Stimulated activated CD8-positive, alpha-beta memory T cell treated with anti-CD3 and anti-CD28 coated beads, Interleukin-4, amount 100 ng/mL, for 4 hours (primary cell): ENCODE results near the gene DPF3.

ENCODE experiments used
- DNase-seq, 2 donors: peaks; one replicate each; pipeline ENCODE4 v3.0.0-alpha.2; 2020; ENCODE audit warnings: low read depth in 2 of 2, low spot score in 1 of 2

DPF3 gene

DNA sequence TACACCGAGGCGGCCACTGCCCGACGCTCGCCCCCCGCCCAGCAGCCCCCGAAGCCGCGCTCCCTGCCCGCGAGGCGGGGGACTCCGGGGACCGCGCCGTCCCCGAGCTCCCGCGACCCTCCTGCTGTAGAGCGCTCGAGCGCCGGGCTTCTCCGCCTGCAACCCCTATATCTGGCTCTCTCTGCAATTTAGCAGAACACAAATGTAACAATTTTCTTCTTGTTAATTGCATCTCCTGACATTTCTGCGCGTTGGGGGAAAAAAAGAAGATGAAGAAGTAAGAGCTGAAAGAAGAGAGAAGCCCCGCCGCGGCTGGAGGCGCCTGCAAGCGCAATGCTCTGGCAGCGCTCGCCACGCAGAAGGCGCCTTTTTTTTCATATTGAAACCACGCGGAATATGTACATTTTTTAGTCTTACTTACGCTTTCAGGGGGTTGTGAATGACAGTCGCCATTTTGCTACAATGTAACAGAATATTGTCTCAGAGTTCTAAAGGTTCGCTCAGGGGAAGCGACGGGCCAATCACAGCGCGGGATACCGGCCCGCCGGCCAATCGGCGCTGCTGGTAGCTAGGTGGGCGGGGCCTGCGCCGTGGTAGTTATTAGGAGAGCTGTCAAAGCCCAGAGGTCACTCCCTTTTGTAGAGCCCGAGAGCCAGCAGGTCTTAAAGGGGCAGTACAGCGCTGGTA lies at the start of gene DPF3:
DPF3 (minus strand) TSS at position 466 of the 687 bp plus-strand sequence; CDS start at position 453, 13 bp downstream.
- DNase-seq = peak; percentile 76 to 87

DNA sequence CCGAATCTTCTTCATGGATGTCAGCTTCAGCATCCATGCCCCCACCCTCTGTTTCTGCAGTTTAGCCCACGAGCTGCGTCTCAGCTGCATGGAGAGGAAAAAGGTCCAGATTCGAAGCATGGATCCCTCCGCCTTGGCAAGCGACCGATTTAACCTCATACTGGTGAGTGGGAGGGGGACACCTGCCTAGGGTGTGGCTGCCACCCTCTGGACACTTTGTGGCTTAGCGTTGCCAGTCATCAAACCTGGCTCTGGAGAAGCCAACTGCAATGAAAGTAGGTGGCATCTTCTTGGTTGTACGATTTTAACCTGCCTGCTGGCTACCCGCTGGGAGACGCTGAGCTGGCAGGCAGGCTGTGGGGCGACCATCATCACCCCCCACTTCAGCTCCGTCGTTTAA lies 49.0 kb upstream of the DPF3 start:
- DNase-seq = no peak

DNA sequence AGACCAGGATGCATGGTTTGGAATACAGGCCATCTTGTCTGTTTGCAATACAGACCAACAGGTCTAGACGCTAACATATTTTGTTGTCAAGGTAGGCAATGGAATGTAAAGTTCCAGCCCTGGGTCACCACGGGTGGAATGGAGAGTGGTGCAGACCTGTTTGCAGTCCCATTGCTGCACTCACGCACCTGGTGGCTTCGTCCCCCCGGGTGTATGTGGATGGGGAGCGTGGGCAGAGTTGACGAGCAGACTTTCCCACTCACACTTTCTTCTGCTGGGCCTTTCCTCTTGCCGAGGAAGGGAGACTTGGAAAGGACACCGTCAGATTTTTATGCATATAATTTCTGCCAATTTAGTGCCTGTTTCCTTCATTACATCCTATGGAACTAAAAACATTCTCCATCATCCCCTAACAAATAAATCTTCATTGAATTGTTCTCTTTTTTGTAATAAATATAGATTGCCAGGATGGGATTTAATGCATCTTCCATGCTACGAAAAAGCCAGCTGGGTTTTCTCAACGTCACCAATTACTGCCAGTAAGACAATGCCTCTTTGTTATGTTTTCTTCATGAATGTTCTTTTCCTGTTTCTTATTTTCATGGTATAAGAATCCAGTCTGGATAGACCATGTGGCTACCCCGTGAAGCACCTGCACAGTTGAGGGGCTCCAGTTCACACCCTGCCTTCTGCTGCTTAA lies 47.5 kb upstream of the DPF3 start:
- no peak for DNase-seq

DNA sequence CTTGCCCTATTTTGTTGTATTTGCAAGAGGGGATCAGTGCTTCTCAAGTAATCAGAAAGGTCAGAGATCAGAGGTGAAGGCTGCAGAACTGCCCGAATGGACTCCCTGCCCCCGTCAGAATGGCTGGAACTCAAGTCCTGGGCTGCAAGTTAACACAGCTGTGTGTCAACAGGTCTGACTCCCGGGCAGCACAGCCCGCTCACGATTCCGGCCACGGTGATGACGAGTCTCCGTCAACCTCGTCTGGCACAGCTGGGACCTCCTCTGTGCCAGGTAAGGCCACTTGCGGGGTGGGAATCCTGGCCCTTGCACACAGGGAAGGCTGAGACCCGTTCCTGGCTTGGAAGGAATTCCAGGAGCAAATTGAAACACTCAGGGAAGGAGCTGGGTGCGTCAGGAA lies 45.7 kb upstream of the DPF3 start:
- no peak for DNase-seq

DNA sequence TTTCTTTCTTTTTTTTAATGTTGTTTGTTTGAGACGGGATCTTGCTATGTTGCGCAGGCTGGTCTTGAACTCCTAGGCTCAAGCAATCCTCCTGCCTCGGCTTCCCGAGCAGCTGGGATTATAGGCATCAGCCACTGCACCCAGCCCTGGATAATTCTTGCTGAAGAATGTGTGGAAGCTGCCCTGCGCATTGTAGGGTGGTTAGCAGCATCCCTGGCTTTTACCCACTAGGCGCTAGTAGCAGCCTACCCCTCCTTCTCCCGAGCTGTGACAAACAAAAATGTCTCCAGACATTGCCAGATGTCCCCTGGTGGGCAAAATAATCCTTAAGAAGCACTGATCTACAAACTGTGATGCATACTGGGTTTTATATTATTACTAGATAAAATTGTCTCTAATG lies 39.0 kb upstream of the DPF3 start:
- DNase-seq = no peak

DNA sequence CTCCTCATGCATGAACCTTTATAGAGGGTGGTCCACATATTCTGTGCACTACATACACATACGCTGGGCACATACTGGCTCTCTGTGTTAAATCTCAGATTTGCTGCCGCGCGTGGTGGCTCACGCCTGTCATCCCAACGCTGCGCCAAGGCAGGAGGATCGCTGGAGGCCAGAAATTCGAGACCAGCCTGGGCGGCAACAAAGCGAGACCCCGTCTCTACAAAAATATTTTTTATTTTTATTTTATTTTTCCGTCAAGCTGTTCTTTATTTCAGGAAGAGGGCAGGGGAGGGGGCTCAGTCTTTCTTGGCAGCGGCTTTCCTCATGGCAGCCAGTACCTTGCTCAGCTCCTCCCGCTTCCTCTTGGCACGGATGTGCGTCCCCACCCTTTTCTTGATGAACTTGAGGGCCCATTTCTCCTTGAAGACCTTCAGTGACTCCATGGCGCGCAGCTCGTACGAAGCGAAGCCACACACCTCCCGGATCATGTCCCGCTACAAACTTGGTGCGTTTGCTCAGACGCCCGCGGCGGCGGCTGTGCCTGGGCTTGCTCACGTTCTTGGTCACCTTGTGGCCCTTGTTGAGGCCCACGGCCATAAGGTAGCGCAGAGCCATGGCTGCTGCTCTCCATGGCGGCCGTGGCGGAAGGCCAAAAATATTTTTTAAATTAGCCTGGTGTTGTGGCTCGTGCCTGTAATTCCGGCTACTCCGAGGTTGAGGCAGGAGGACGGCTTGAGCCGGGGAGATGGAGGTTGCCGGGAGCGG lies 35.6 kb upstream of the DPF3 start:
- no peak for DNase-seq

DNA sequence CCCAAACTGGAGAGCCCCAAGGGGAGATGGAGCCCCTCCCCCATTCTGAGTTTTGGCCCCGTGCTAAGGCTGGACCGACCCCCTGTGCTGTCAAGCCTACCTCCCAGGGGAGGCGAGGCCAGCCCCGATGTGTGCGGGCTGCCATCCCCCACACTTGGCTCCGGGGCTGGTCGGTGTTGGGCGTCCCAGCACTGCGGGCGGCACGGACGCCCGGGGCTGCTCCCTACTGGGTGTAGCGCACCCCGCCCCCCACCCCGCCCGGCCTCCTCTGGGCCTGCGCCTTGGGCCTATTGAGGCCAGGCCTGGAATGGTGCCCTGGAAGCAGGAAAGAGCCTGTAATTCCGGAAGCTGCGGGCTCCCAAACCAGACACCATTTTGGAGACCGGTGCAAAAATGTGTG lies 35.0 kb upstream of the DPF3 start:
- no peak for DNase-seq

DNA sequence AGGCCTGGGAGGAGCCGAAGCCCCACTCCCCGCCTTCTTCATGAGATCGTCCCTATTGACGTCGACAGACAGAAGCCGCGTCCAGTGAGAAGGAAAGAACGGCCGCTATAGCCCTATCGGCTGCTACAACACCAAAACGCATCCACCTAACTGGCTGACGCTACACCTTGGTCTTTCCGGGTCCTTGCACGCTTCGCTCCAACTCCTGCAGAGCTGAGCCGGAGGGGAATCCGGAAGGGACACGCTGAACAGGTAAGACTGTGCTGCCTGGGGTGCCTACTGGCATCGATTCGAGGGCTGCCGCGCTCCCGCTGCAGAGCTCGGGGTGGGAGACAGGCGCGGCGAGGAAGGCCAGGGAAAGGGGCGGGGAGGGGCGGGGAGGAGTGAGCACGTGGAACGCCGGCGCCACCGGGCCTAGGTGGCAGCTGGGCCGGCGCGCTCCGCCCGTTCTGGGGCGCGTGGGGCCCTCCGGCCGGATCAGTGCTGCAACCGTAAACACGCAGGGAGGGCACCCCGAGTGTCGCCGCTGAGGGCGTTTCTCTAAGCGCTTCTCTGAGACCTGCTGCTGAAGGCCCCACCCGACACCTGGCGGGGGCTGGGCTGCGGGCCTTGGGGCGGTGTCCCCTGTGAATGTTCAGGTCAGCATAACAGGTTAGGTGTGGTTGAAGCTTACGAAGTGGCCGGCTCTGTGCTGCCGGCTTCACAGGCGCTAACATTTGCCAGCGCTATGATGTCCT lies 32.6 kb upstream of the DPF3 start, which contains the start of gene DCAF4:
DCAF4 (plus strand) TSS at position 173 of the 737 bp plus-strand sequence. CDS start 11,515 bp downstream, outside the sequence.
- peak; percentile 76 to 91 for DNase-seq

DNA sequence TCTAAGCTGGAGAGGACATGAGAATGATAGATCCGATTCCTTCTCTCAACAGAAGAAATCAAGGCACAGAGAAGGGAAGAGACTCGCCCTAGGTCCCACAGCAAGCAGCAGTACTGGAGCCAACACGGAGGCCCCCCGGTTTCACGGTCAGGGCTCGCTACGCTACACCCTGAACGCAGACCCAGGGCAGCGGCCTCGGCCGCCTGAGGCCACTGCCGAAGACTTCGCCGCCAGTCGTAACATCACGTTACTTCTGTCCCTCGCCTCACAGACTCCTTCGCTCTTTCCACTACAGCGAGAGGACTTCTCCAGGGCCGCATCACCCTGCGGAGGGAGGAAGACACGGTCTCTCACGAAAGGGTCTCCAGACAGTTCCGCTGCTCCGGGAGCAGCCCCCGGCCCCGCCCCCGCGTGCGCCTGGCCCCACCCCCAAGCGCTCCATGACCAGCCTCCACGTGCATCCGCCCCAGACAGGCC lies 32.0 kb upstream of the DPF3 start:
- no peak for DNase-seq

DNA sequence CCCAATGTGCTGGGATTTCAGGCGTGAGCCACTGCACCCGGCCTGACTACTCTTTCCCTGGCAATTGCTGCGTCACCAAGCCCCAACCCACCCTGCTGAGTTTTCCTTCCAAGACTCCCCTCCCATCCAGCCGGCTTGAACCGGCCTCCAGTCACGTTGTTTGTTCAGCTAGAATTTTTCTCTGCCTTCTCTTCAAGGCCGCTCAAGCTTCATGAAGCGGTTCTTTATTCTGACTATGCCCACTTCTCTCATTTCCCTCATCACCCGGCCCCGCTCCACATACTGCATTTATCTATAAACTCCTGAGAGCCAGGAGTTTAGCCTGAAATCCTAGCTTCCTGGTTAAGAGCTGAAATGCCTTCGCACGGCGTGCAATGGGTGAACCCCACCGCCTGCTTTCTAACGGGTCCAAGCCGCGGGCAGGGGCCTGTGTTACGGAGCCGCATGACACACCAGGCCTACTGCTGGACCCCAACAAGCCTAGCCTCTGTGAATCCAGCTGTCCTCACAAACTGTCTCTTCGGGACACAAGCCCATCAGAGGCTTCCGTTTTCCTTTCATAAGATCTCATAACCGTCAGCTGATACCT lies 31.4 kb upstream of the DPF3 start:
- no peak for DNase-seq

DNA sequence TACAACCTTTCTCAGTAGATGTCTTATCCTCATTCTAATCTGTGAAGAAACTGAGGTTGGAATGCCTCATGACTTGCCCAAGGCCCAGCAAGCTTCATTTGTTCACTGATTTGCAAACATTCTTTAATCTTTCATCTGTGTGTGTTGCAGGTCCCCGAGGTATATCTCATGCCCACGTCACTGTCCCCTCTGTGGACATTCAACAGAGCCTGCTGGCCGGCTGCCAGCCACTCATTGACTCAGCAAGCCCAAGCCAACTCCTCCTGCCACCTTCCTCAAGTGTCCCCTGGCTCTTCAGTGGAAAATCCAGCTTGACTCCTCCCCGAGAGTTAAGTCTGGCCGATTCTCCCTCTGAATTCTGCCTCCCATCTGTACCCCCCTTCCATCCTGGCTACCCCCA lies 30.4 kb upstream of the DPF3 start:
- DNase-seq = no peak

DNA sequence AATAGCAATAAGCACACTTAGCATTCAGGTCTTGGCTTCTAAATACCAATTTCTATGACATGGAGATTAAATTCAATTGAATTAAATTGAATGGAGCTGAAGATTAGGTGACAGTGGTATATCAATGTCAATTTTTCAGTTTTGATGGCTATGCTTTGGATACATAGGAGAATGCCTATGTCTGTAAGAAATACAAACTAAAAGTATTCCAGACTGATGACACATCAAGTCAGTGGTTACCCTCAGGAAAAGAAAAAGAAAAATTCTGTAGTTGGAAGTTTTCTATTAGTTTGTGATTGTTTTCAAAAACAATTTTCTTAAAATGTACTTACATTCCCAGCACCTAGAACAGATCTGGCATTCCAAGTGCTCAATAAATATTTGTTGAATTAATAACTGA lies 27.5 kb upstream of the DPF3 start:
- DNase-seq = no peak

DNA sequence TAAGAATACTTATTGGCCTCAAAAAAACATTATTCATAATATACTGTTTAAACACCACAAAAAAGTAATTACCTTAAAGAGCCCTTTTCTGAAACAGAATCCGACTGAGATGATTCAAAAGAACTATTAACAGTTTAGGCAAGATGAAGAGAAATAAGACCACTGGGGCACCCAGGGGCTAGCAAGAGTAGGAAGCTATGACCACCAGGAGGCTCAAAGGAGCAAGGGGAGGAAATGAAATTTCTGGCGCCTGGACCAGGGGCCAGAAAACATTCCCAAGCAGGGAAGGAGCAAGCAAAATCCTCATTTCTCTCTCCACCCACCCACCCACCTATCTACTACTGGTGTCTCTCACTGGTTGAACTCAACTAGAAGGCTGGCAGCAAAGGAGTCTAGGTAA lies 26.1 kb upstream of the DPF3 start:
- DNase-seq = no peak

DNA sequence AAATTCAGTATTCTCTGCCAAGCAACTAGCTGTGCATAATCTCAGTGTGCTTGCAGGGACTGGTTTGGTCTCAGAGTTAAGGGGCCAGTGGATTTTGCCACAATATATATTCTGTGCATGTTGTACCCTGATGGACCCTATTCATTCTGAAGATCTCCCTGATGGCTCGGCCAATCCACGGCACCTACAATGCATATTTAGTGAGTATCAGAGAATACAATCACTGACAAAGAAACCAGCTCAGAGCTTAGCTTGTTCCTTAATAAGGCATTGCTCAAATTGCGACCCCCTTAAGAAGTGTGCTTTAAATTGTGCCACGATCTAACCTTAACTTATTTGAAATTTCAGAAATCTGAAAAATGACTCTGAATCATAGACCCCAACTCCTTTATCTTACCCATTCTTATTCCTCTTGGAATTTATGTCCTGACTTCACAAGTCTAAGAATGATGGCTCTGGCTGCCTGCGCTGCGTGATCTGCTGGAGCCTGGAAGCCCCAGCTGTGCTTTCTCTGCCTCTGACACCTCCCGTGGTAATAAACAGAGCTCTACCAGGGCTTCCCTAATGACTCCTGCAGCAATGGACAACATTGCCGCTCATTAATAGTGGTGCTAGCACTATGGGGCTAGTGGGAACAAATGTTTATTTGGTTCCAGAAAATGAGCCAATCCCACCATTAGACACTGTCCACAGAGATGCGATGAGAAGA lies 23.3 kb upstream of the DPF3 start:
- no peak for DNase-seq

DNA sequence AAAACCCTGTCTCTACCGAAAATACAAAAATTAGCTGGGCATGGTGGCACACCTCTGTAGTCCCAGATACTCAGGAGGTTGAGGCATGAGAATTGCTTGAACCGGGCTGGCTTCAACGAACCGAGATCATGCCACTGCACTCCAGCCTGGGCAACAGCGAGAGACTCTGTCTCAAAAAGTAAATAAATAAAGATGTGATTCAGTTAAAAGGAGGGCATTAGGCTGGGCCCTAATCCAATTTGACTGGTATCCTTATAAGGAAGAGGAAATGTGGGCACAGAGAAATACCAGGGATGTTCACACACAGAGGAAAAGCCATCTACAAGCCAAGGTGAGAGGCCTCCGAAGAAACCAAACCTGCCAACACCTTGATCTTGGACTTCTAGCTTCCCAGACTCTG lies 22.3 kb upstream of the DPF3 start:
- no peak for DNase-seq

DNA sequence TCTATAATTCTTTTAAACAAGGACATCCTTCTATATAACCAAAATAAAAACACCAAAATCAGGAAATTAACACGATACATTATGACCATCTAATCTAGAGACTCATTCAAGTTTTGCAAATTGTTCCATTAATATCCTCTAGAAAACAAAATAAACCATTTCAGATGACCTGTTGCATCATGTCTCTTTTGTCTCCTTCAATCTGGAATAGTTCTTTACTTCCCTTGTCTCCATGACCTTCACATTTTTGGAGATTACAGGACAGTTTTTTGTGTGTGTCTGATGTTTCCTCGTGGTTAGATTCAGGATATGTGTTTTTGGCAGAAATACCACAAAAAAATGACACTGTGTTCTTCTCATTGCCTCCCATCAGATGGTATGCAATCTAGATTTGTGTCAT lies 19.9 kb upstream of the DPF3 start:
- DNase-seq = no peak

DNA sequence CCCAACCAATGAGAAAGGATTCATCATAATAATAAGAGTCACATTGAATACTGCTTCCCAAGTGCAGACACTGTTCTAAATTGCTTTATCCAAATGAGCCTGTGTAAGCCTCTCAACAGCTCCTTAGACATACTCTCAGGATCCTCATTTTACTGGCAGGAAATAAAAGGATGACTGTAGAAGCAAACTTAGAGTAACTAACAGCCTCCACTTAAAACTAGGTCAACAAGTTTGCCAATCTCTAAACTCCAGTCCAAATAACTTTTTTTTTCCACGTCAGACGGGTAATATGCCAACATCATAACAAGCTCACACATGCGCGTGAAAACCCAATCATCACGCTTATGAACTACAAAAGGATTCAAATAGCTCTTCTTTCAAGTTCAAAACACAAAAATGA lies 15.3 kb upstream of the DPF3 start:
- DNase-seq = no peak

DNA sequence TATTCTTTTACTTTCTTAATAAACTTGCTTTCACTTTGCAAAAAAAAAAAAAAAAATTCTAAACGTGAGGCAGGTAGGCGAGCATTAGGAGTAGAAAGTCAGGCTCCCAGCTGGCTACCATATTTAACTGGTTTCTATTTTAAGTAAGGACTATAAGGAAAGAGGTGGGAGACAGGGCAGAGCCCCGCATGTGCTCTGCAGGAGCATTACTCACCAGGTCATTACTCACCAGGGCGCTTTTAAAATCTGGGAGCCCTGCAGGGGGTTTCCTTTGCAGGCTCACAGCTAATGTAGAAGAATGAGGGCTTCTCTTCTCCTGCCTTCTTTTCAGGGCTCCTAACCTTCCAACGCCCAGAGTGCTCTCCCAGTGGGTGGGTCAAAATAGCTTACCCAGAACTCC lies 14.0 kb upstream of the DPF3 start:
- no peak for DNase-seq

DNA sequence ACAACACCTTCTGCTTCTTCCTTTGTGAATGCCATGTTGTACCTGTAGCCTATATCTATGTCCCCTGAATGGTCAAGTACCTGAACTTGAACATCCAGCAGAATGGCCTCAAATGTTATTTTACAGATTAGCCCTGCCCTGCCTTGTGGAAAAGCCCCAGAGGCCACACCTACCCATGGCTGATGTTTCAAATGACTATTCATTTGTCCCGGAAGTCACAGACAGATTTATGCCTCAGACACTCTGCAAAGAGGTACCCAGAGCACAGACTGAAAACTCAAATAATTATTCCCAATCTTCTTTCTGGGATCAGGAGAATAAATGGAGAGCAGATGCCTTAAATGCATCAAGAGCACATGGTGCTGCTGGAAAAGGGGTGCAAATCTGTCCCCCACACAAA lies 13.0 kb upstream of the DPF3 start:
- no peak for DNase-seq

DNA sequence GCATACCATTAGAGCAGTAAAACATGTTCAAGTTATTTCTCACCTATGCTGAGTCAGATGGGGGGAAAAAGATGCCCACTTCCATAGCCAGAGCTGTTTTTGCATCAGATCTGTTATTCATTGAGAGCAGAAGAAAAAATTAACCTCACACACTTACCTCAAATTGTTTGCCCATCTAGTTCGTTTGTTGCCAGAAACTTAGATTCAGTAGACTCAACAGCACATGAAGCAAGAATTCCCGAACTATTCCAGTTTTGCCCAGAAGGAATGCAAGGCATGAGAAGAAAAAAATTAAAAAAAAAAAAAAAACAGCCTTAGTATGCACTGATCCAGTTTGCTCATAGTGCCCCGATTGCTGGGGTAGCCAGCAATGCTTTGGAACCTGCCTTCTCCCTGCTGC lies 12.4 kb upstream of the DPF3 start:
- no peak for DNase-seq
